ENCODE measurements around the gene CNIH1.

DNA sequence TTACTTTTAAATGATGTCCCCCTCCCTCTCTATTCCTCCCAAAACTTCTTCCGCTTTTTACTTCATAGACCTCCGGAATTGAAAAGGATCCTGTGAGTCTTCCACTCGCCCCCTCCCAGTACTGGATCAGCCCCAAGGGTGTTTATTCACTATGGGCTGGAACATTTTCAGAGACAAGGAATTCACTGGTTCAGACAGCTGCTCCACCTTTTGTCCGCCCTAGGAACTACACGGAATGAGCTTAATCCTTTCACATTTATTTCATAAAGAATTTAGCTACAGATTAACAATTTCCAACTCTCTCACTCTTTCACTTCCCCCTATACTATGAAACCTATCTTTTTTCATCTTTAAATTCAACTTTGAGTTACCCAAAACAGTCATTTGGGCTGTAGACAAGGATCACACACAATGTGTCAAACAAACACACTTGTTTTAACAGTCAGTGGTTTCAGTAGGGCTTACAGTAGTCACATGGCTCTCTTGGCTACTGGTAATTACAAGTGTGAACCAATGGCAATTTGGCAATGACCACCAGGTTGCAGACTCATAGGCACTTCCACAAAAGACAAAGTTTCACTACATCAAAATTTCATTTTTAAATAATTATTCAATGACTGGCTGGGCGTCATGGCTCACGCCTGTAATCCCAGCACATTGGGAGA, 20.6 kb downstream of the CNIH1 start:
- TF ChIP-seq POLR2A (IDR thresholded peaks at IDR 0.05) (no peak), POLR2AphosphoS5 (IDR thresholded peaks at IDR 0.05) (no peak), EP300 (IDR thresholded peaks at IDR 0.05) (no peak)
- TF ChIP-seq, protein P1, sequence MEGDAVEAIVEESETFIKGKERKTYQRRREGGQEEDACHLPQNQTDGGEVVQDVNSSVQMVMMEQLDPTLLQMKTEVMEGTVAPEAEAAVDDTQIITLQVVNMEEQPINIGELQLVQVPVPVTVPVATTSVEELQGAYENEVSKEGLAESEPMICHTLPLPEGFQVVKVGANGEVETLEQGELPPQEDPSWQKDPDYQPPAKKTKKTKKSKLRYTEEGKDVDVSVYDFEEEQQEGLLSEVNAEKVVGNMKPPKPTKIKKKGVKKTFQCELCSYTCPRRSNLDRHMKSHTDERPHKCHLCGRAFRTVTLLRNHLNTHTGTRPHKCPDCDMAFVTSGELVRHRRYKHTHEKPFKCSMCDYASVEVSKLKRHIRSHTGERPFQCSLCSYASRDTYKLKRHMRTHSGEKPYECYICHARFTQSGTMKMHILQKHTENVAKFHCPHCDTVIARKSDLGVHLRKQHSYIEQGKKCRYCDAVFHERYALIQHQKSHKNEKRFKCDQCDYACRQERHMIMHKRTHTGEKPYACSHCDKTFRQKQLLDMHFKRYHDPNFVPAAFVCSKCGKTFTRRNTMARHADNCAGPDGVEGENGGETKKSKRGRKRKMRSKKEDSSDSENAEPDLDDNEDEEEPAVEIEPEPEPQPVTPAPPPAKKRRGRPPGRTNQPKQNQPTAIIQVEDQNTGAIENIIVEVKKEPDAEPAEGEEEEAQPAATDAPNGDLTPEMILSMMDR (IDR thresholded peaks at IDR 0.05): peak in 5 of 6 experiments; percentile 17 to 40 (median 32)

Measured in upper lobe of left lung (tissue), 4 donors.